Astrocyte (in vitro differentiated cells and primary cell): ENCODE results near the gene JAKMIP1. TPM values are rescaled to one million over a fixed set of nuclear protein-coding genes. Genes with fewer than 3 reads are reported as not detected.

Experiments
- DNase-seq: peaks from one replicate; pipeline ENCODE4 v3.0.0-alpha.2; 2010; ENCODE audit warnings: low read depth
- FAIRE-seq: peaks from 2 replicates; lab custom pipeline; 2011; peaks lifted over from hg19 to GRCh38; lab: Jason Lieb, UNC
- H2AFZ ChIP-seq: 2 replicates; pipeline ENCODE4 v1.6.0; 2012; ENCODE audit warnings: low read depth, low read length, inconsistent platforms
- H3K27ac ChIP-seq: 2 replicates; pipeline ENCODE4 v1.5.1; 2011; ENCODE audit warnings: low read depth, low read length, inconsistent platforms
- H3K27me3 ChIP-seq: 2 replicates; pipeline ENCODE4 v1.6.0; 2011; ENCODE audit warnings: low read length, inconsistent platforms; ENCODE audit not compliant: insufficient read depth
- H3K36me3 ChIP-seq: 2 replicates; pipeline ENCODE4 v1.5.1; 2011; ENCODE audit warnings: low read length, inconsistent platforms; ENCODE audit not compliant: insufficient read depth
- H3K4me1 ChIP-seq: 2 replicates; pipeline ENCODE4 v1.5.1; 2011; ENCODE audit warnings: low read length, inconsistent platforms; ENCODE audit not compliant: insufficient read depth
- H3K4me2 ChIP-seq: 2 replicates; pipeline ENCODE4 v1.6.0; 2012; ENCODE audit warnings: low read length, inconsistent platforms
- H3K4me3 ChIP-seq: 2 replicates; pipeline ENCODE4 v1.5.1; 2011; ENCODE audit warnings: low read depth, mild to moderate bottlenecking, low read length, inconsistent platforms; ENCODE audit not compliant: insufficient read depth
- H3K79me2 ChIP-seq: 2 replicates; pipeline ENCODE4 v1.6.0; 2012; ENCODE audit warnings: mild to moderate bottlenecking, low read length, inconsistent platforms; ENCODE audit not compliant: insufficient read depth
- H3K9ac ChIP-seq: 2 replicates; pipeline ENCODE4 v1.6.0; 2012; ENCODE audit warnings: mild to moderate bottlenecking, low read length, inconsistent platforms
- H3K9me3 ChIP-seq: 2 replicates; pipeline ENCODE4 v1.5.1; 2012; ENCODE audit warnings: low read depth, mild to moderate bottlenecking, low read length, inconsistent platforms; ENCODE audit not compliant: insufficient read depth
- H4K20me1 ChIP-seq: 2 replicates; pipeline ENCODE4 v1.6.0; 2012; ENCODE audit warnings: low read length, inconsistent platforms; ENCODE audit not compliant: insufficient read depth
- H3K27ac Mint-ChIP-seq: one replicate; pipeline ENCODE4 v1.8.0; 2021; ENCODE audit warnings: mild to moderate bottlenecking, mixed read lengths; ENCODE audit not compliant: unreplicated experiment
- H3K27me3 Mint-ChIP-seq: one replicate; pipeline ENCODE4 v1.8.0; 2021; ENCODE audit warnings: low read depth, mixed read lengths; ENCODE audit not compliant: unreplicated experiment
- H3K36me3 Mint-ChIP-seq: one replicate; pipeline ENCODE4 v1.8.0; 2021; ENCODE audit warnings: low read depth, mixed read lengths; ENCODE audit not compliant: unreplicated experiment
- H3K4me1 Mint-ChIP-seq: one replicate; pipeline ENCODE4 v1.8.0; 2021; ENCODE audit warnings: low read depth, mixed read lengths; ENCODE audit not compliant: unreplicated experiment
- H3K4me3 Mint-ChIP-seq: one replicate; pipeline ENCODE4 v1.8.0; 2021; ENCODE audit warnings: mild to moderate bottlenecking, moderate library complexity, mixed read lengths; ENCODE audit not compliant: unreplicated experiment
- H3K9me3 Mint-ChIP-seq: one replicate; pipeline ENCODE4 v1.8.0; 2021; ENCODE audit warnings: mild to moderate bottlenecking, mixed read lengths; ENCODE audit not compliant: unreplicated experiment
- EZH2 ChIP-seq: IDR thresholded peaks from 2 replicates; pipeline ENCODE4 v1.6.1; 2012; ENCODE audit warnings: mild to moderate bottlenecking, low read length, inconsistent platforms; ENCODE audit not compliant: insufficient read depth
- total RNA-seq: library from RNA; stranded (reverse); gene quantifications from 2 replicates; pipeline ENCODE4 v1.2.1, GENCODE V29; 2021
- TF ChIP-seq, protein P1 (sequence below): IDR thresholded peaks from 2 replicates; pipeline ENCODE4 v1.5.1; 2011; ENCODE audit warnings: low read depth, mild to moderate bottlenecking, inconsistent platforms, low read length, moderate library complexity; ENCODE audit not compliant: insufficient read depth

Gene JAKMIP1
- total RNA-seq, 1 donor from 2014 or later = 0.50 TPM

GRCh38 chr4:5999356-5999755 lies 201.0 kb downstream of the JAKMIP1 start:
- peaks cover 63% of the 10 kb centered on the region for H3K27me3 Mint-ChIP-seq
- no peak for DNase-seq
- TF ChIP-seq, protein P1, sequence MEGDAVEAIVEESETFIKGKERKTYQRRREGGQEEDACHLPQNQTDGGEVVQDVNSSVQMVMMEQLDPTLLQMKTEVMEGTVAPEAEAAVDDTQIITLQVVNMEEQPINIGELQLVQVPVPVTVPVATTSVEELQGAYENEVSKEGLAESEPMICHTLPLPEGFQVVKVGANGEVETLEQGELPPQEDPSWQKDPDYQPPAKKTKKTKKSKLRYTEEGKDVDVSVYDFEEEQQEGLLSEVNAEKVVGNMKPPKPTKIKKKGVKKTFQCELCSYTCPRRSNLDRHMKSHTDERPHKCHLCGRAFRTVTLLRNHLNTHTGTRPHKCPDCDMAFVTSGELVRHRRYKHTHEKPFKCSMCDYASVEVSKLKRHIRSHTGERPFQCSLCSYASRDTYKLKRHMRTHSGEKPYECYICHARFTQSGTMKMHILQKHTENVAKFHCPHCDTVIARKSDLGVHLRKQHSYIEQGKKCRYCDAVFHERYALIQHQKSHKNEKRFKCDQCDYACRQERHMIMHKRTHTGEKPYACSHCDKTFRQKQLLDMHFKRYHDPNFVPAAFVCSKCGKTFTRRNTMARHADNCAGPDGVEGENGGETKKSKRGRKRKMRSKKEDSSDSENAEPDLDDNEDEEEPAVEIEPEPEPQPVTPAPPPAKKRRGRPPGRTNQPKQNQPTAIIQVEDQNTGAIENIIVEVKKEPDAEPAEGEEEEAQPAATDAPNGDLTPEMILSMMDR = no peak
- no peak for TF ChIP-seq EZH2
- H3K36me3 ChIP-seq = no peaks in the 10 kb centered on the region
- no peaks in the 10 kb centered on the region for H4K20me1 ChIP-seq
- no peak overlapping the region for H3K27ac ChIP-seq
- no peaks in the 10 kb centered on the region for H3K27me3 ChIP-seq
- no peak overlapping the region for H2AFZ ChIP-seq
- no peak overlapping the region for H3K4me3 Mint-ChIP-seq
- no peak overlapping the region for H3K27ac Mint-ChIP-seq
- H3K4me1 Mint-ChIP-seq = no peaks in the 10 kb centered on the region
- H3K4me2 ChIP-seq = no peak overlapping the region
- H3K79me2 ChIP-seq = no peaks in the 10 kb centered on the region
- no peak overlapping the region for H3K4me3 ChIP-seq
- no peaks in the 10 kb centered on the region for H3K36me3 Mint-ChIP-seq
- no peak overlapping the region for H3K9ac ChIP-seq
- FAIRE-seq = no peak
- no peaks in the 10 kb centered on the region for H3K9me3 Mint-ChIP-seq
- H3K4me1 ChIP-seq = no peaks in the 10 kb centered on the region
- no peaks in the 10 kb centered on the region for H3K9me3 ChIP-seq

DNA sequence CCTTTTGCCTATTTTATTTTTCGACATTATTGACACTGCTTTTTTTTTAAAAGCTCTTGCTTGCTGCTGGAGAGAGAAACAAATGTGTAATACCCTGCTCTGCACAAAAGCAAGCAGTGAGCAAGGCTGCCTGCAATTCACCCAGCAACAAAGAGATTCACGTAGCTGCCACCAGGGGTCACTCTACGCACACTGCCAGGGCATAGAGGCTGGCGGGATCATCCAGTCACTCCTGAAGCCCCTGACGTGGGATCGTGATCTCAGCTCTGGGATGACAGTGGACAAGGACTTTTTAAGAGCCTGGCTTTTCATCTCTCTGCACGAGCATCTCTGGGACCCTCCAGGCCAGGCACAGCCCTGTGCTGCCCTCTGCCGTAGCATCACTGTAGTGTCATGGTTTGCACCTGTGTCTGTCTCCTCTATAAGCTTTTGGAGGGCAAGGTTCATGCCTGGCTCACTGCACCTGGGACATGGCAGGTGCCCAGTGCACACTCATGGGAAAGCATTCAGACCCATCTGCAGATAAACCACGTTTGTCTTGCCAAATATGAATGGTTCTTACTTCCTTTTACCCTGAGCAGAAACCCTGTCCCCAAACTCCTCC lies 201.9 kb downstream of the JAKMIP1 start:
- Histone ChIP-seq H4K20me1 (no peaks in the 10 kb centered on the region), H3K36me3 (no peaks in the 10 kb centered on the region), H3K4me1 (no peaks in the 10 kb centered on the region), H3K4me3 (no peak overlapping the region), H3K9me3 (no peaks in the 10 kb centered on the region), H3K27me3 (no peaks in the 10 kb centered on the region), H3K27ac (no peak overlapping the region), H3K79me2 (no peaks in the 10 kb centered on the region), H2AFZ (no peak overlapping the region), H3K4me2 (no peak overlapping the region), H3K9ac (no peak overlapping the region)
- Mint-ChIP-seq H3K27me3 (peaks cover 64% of the 10 kb centered on the region), H3K27ac (no peak overlapping the region), H3K9me3 (no peaks in the 10 kb centered on the region), H3K36me3 (no peaks in the 10 kb centered on the region), H3K4me3 (no peak overlapping the region), H3K4me1 (no peaks in the 10 kb centered on the region)
- FAIRE-seq (no peak), DNase-seq (peak; percentile 20)
- TF ChIP-seq, protein P1 = peak; percentile 91
- no peak for TF ChIP-seq EZH2

DNA sequence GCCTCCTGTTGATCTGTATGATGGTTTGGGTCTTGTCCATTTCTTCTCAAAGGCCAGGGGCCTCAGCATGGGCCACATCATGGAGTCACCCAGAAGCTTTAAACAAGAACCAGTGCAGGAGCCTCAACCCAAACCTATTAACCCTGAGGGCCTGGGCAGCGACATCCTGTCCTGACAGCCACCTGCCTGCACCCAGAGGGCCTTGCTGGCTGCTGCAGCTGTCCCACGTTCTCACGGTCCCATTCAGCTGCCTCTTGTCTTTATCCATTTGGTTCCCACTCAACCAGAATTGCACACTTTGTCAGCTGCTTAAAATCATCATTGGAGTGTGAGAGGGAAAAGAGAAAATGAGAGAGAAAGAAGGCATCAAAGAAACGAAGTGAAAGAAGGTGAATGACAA lies 203.7 kb downstream of the JAKMIP1 start:
- peaks cover 59% of the 10 kb centered on the region for H3K27me3 Mint-ChIP-seq
- FAIRE-seq = no peak
- H3K9me3 Mint-ChIP-seq = peaks cover 2% of the 10 kb centered on the region

More for the DNA sequence above, 203.7 kb downstream of the JAKMIP1 start:
- Mint-ChIP-seq H3K36me3 (no peaks in the 10 kb centered on the region), H3K27ac (peak overlapping the region; percentile 31), H3K4me1 (no peaks in the 10 kb centered on the region), H3K4me3 (no peak overlapping the region)
- H3K36me3 ChIP-seq = no peaks in the 10 kb centered on the region
- H3K4me3 ChIP-seq = no peak overlapping the region
- no peak overlapping the region for H3K4me2 ChIP-seq
- H3K79me2 ChIP-seq = no peaks in the 10 kb centered on the region
- no peaks in the 10 kb centered on the region for H3K9me3 ChIP-seq
- H4K20me1 ChIP-seq = no peaks in the 10 kb centered on the region
- no peak overlapping the region for H2AFZ ChIP-seq
- H3K4me1 ChIP-seq = no peaks in the 10 kb centered on the region
- H3K9ac ChIP-seq = no peak overlapping the region
- H3K27me3 ChIP-seq = no peaks in the 10 kb centered on the region
- no peak overlapping the region for H3K27ac ChIP-seq
- no peak for DNase-seq
- TF ChIP-seq, protein P1 = no peak
- TF ChIP-seq EZH2 = no peak
